Spleen (tissue), 7 donors: ENCODE data around the gene CCDC122.

Experiments used
- CTCF ChIP-seq, 11 experiments: fragments of 200-600 bp in 7 of 11; fragments of 450-650 bp in 4 of 11; sonication (generic) in 4 of 11; IDR thresholded peaks in 8 of 11; conservative IDR thresholded peaks in 3 of 11; 1 replicate in 7 of 11; 2 replicates in 4 of 11; pipeline versions ENCODE4 v1.4.0 to v1.8.0; 2016 to 2021; ENCODE audit warnings: antibody characterized with exemption in 11 of 11, inconsistent platforms in 4 of 11, mild to moderate bottlenecking in 1 of 11
- POLR2A ChIP-seq, 3 donors: fragments of 450-650 bp; IDR thresholded peaks; one replicate each; pipeline ENCODE4 v1.5.1; 2017; ENCODE audit warnings: antibody characterized with exemption in 3 of 3, mild to moderate bottlenecking in 1 of 3
- POLR2AphosphoS5 ChIP-seq, 3 donors: sonication (generic); formaldehyde crosslinking; IDR thresholded peaks; one replicate each; pipeline ENCODE4 v1.5.1; 2017; ENCODE audit warnings: antibody characterized with exemption in 3 of 3
- donor health status: DM: no; HTN: no; CAD: no; lungs with moderate emphysema.
- donor health status: DM: no; HTN: no; CAD: no.
- donor health status: DM: no; HTN: no; CAD: no.

DNA sequence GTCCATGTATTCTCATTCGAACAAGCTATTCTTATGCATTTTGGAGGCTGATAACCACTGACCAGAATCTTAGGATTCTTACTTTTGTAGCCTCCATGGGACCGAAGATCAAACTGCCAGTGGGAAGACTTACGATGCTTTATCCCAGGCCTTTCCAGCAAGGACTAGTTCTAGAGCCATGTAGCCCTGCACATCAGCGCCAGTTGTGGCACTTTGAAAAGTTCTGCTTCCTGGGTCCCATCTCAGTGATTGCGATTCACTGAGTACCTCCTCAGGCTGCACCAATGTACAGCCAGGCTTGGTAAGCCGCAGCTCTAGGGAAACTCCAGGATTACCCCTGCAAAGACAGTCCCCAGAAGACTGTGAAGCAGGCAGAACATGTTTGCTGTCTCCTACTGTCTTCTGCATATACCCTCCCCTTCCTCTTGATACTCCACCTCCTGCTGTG, 73.8 kb downstream of the CCDC122 start:
- TF ChIP-seq CTCF (IDR thresholded peaks at IDR 0.05 in 8 of 11, conservative IDR thresholded peaks at IDR 0.05 in 3 of 11) = no peak
- TF ChIP-seq POLR2A (IDR thresholded peaks at IDR 0.05) = no peak
- TF ChIP-seq POLR2AphosphoS5 (IDR thresholded peaks at IDR 0.05) = no peak
